Gastroesophageal sphincter (tissue), 3 donors: Measurements from ENCODE around the gene RING1.

Experiments used
- EP300 ChIP-seq: sonication (generic); formaldehyde crosslinking; IDR thresholded peaks from one replicate; pipeline ENCODE4 v1.6.1; 2017; ENCODE audit warnings: antibody characterized with exemption, mild to moderate bottlenecking
- POLR2AphosphoS5 ChIP-seq: sonication (generic); formaldehyde crosslinking; IDR thresholded peaks from one replicate; pipeline ENCODE4 v1.6.1; 2017; ENCODE audit warnings: antibody characterized with exemption
- TF ChIP-seq, protein P1 (sequence below), 4 experiments: fragments of 200-600 bp in 2 of 4; fragments of 450-650 bp in 2 of 4; sonication (generic) in 1 of 4; IDR thresholded peaks; one replicate each; pipeline ENCODE4 v1.5.1; 2017 to 2019; ENCODE audit warnings: antibody characterized with exemption in 4 of 4, mild to moderate bottlenecking in 2 of 4, moderate library complexity in 2 of 4

DNA sequence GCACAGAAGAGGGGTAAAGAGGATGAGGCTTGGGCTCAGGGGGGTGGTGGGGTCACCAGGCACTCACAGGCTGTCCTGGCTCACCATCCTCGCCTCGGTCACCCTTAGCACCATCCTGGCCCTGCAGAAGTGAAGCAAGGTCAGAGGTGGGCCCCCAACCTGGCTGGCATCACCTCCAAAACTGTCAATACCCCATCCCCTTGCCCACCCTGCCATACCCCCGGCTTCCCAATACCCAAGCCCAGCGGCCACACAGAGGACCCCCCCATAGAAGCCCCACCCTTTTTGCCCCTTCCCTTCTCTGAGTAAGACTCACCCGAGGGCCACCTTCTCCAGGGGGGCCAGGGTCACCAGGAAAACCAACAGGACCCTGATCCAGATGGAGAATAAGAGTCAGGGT is 39.7 kb upstream of the RING1 start:
- TF ChIP-seq, protein P1, sequence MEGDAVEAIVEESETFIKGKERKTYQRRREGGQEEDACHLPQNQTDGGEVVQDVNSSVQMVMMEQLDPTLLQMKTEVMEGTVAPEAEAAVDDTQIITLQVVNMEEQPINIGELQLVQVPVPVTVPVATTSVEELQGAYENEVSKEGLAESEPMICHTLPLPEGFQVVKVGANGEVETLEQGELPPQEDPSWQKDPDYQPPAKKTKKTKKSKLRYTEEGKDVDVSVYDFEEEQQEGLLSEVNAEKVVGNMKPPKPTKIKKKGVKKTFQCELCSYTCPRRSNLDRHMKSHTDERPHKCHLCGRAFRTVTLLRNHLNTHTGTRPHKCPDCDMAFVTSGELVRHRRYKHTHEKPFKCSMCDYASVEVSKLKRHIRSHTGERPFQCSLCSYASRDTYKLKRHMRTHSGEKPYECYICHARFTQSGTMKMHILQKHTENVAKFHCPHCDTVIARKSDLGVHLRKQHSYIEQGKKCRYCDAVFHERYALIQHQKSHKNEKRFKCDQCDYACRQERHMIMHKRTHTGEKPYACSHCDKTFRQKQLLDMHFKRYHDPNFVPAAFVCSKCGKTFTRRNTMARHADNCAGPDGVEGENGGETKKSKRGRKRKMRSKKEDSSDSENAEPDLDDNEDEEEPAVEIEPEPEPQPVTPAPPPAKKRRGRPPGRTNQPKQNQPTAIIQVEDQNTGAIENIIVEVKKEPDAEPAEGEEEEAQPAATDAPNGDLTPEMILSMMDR (IDR thresholded peaks at IDR 0.05), result no peak
- TF ChIP-seq POLR2AphosphoS5 (no peak), EP300 (no peak)
